ENCODE results near the gene NFXL1. TPM values are rescaled to one million over a fixed set of nuclear protein-coding genes. Genes with fewer than 3 reads are reported as not detected.

Gene NFXL1
- total and polyA plus RNA-seq, 10 of the 15 experiments (the other 5 are each of a cell fraction or from before 2014, with no cell fraction given), result 8.1 to 16.5 (median 13.1) TPM

GRCh38 chr4:47852136-47852535 lies 62.2 kb downstream of the NFXL1 start:
- no peak overlapping the region for H2AFZ ChIP-seq (ENCODE audit: control insufficient read depth, low read depth, low read length)
- intact Hi-C loops (cut with micrococcal nuclease; ENCODE audit: unreplicated experiment) (no loop called here), in situ Hi-C loops (cut with MboI) (no loop called here)
- WGBS (ENCODE audit: insufficient coverage, insufficient replicate concordance, low lambda C conversion rate, missing lambda C conversion rate), result 97% methylated on average over 1 of the region's 1 CpG
- CTCF ChIA-PET, result interaction anchor here (0.5 to 2.9 kb wide), 4 partner anchors 13 to 228 kb away, joined by 3 to 15 read pairs (median 6); no protein-coding TSS in a partner anchor
- no peak overlapping the region for H3K4me2 ChIP-seq (ENCODE audit: control insufficient read depth, insufficient read depth)
- POLR2A ChIA-PET, result no interaction called here
- ATAC-seq (no peak), DNase-seq (ENCODE audit: low read depth, low spot score) (no peak), FAIRE-seq (no peak)
- TF ChIP-seq, protein P1, sequence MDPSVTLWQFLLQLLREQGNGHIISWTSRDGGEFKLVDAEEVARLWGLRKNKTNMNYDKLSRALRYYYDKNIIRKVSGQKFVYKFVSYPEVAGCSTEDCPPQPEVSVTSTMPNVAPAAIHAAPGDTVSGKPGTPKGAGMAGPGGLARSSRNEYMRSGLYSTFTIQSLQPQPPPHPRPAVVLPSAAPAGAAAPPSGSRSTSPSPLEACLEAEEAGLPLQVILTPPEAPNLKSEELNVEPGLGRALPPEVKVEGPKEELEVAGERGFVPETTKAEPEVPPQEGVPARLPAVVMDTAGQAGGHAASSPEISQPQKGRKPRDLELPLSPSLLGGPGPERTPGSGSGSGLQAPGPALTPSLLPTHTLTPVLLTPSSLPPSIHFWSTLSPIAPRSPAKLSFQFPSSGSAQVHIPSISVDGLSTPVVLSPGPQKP (IDR thresholded peaks at IDR 0.05; ENCODE audit: low read depth, low read length), result no peak
- TF ChIP-seq CREB1 (IDR thresholded peaks at IDR 0.05; ENCODE audit: low read depth), result no peak
- TF ChIP-seq IKZF2 (IDR thresholded peaks at IDR 0.05), result no peak
- TF ChIP-seq EZH2 (IDR thresholded peaks at IDR 0.05; ENCODE audit: borderline replicate concordance, control insufficient read depth, low read depth, low read length), result no peak
- no peak for TF ChIP-seq PAX5 (IDR thresholded peaks at IDR 0.05; ENCODE audit: borderline replicate concordance, low read depth, low read length)
- no peak for TF ChIP-seq ZNF207 (IDR thresholded peaks at IDR 0.05; ENCODE audit: borderline replicate concordance)
- TF ChIP-seq CHD2 (IDR thresholded peaks at IDR 0.05; ENCODE audit: borderline replicate concordance, low read depth, low read length), result no peak
- TF ChIP-seq CUX1 (IDR thresholded peaks at IDR 0.05; ENCODE audit: insufficient replicate concordance, low read depth, low read length), result no peak
- TF ChIP-seq BCL11A (IDR thresholded peaks at IDR 0.05; ENCODE audit: low read depth, low read length), result no peak
- TF ChIP-seq TCF3 (IDR thresholded peaks at IDR 0.05; ENCODE audit: borderline replicate concordance, insufficient read depth, low read depth, low read length), result no peak
- no peak for TF ChIP-seq SMARCA5 (IDR thresholded peaks at IDR 0.05)
- no peak for TF ChIP-seq JUNB (IDR thresholded peaks at IDR 0.05)
- no peak for TF ChIP-seq BCL3 (IDR thresholded peaks at IDR 0.05; ENCODE audit: borderline replicate concordance, insufficient read depth, low read depth, low read length, poor library complexity, severe bottlenecking)
- no peak for TF ChIP-seq SIX5 (IDR thresholded peaks at IDR 0.05; ENCODE audit: low read depth, low read length, severe bottlenecking)
- no peaks in the 10 kb centered on the region for H3K79me2 ChIP-seq (ENCODE audit: control insufficient read depth, insufficient read depth, low read length)
- H3K27ac ChIP-seq (ENCODE audit: control insufficient read depth, insufficient read depth), result no peak overlapping the region
- no peaks in the 10 kb centered on the region; the same call in 2 of the 3 replicates for H3K9me3 ChIP-seq (replicated peaks; ENCODE audit: control insufficient read depth, insufficient read depth, low read length)
- H3K36me3 ChIP-seq (ENCODE audit: control insufficient read depth in 2 of 2, insufficient read depth in 2 of 2, low read length in 1 of 2), result peaks cover 0 to 13% of the 10 kb centered on the region in 2 experiments; a peak in 3 of 4 replicates
- H3K9ac ChIP-seq (ENCODE audit: control insufficient read depth, insufficient read depth, low read length), result no peak overlapping the region
- no peaks in the 10 kb centered on the region for H3K4me1 ChIP-seq (ENCODE audit: control insufficient read depth, insufficient read depth, low read length)
- H4K20me1 ChIP-seq (ENCODE audit: control insufficient read depth, insufficient read depth), result no peaks in the 10 kb centered on the region
- H3K4me3 ChIP-seq, result no peak overlapping the region
- SMC1A ChIA-PET (ENCODE audit: uncharacterized antibody, unreplicated experiment), result interaction anchor here (0.9 to 3.0 kb wide), 2 partner anchors 15 to 55 kb away, joined by 3 to 10 read pairs; partner anchors contain the start of gene CORIN
- BruUV-seq (replicated peaks), result no TSS peak
- no peaks in the 10 kb centered on the region for H3K27me3 ChIP-seq (replicated peaks in 1 of 2; ENCODE audit: control insufficient read depth in 2 of 2, insufficient read depth in 2 of 2, low read length in 1 of 2)
- RAD21 ChIA-PET (ENCODE audit: unreplicated experiment), result interaction anchor here (0.6 to 1.3 kb wide), 2 partner anchors 82 to 146 kb away, joined by 3 read pairs; no protein-coding TSS in a partner anchor
